ENCODE results near the gene GRIK4.

The GRIK4 gene

GRCh38 chr11:120517390-120517761 is 5.8 kb downstream of the GRIK4 start:
- Histone ChIP-seq H3K27me3 (ENCODE audit: control insufficient read depth in 2 of 2, insufficient read depth in 2 of 2, low read length in 2 of 2) (peaks cover 48 to 66% of the 10 kb centered on the region in 2 donors), H3K36me3 (ENCODE audit: control insufficient read depth in 2 of 2, insufficient read depth in 2 of 2, low read length in 2 of 2) (no peaks in the 10 kb centered on the region), H3K4me3 (ENCODE audit: low read length in 2 of 2) (no peak overlapping the region), H3K9ac (ENCODE audit: low read depth in 1 of 2, low read length in 2 of 2) (no peak overlapping the region), H3K9me3 (ENCODE audit: control insufficient read depth in 2 of 2, low read length in 2 of 2) (no peaks in the 10 kb centered on the region), H3K27ac (ENCODE audit: low read depth in 2 of 2, low read length in 2 of 2) (no peak overlapping the region), H3K4me1 (ENCODE audit: control insufficient read depth in 2 of 2, insufficient read depth in 2 of 2, low read length in 2 of 2) (no peaks in the 10 kb centered on the region)

- no peaks in the 10 kb centered on the region for H3K4me1 ChIP-seq (ENCODE audit: control insufficient read depth in 2 of 2, insufficient read depth in 2 of 2, low read length in 2 of 2)
- peaks cover 51 to 67% of the 10 kb centered on the region in 2 donors for H3K27me3 ChIP-seq (ENCODE audit: control insufficient read depth in 2 of 2, insufficient read depth in 2 of 2, low read length in 2 of 2)
- no peak overlapping the region for H3K27ac ChIP-seq (ENCODE audit: low read depth in 2 of 2, low read length in 2 of 2)
Observed at GRCh38 chr11:120517801-120518291, 6.3 kb downstream of the GRIK4 start.

GRCh38 chr11:120518356-120518755 is 6.8 kb downstream of the GRIK4 start:
- H3K27me3 ChIP-seq (ENCODE audit: control insufficient read depth in 2 of 2, insufficient read depth in 2 of 2, low read length in 2 of 2): peaks cover 53 to 67% of the 10 kb centered on the region in 2 donors
- no peak overlapping the region for H3K9ac ChIP-seq (ENCODE audit: low read depth in 1 of 2, low read length in 2 of 2)
- no peaks in the 10 kb centered on the region for H3K36me3 ChIP-seq (ENCODE audit: control insufficient read depth in 2 of 2, insufficient read depth in 2 of 2, low read length in 2 of 2)
- H3K27ac ChIP-seq (ENCODE audit: low read depth in 2 of 2, low read length in 2 of 2): no peak overlapping the region
- H3K4me3 ChIP-seq (ENCODE audit: low read length in 2 of 2): no peak overlapping the region
- no peaks in the 10 kb centered on the region for H3K4me1 ChIP-seq (ENCODE audit: control insufficient read depth in 2 of 2, insufficient read depth in 2 of 2, low read length in 2 of 2)
- no peaks in the 10 kb centered on the region for H3K9me3 ChIP-seq (ENCODE audit: control insufficient read depth in 2 of 2, low read length in 2 of 2)

More at GRCh38 chr11:120517801-120518291, 6.3 kb downstream of the GRIK4 start:
- no peak overlapping the region for H3K4me3 ChIP-seq (ENCODE audit: low read length in 2 of 2)
- no peaks in the 10 kb centered on the region for H3K36me3 ChIP-seq (ENCODE audit: control insufficient read depth in 2 of 2, insufficient read depth in 2 of 2, low read length in 2 of 2)
- no peak overlapping the region for H3K9ac ChIP-seq (ENCODE audit: low read depth in 1 of 2, low read length in 2 of 2)
- H3K9me3 ChIP-seq (ENCODE audit: control insufficient read depth in 2 of 2, low read length in 2 of 2): no peaks in the 10 kb centered on the region

GRCh38 chr11:120519474-120519873 is 7.9 kb downstream of the GRIK4 start:
- Histone ChIP-seq H3K4me1 (ENCODE audit: control insufficient read depth in 2 of 2, insufficient read depth in 2 of 2, low read length in 2 of 2) (no peaks in the 10 kb centered on the region), H3K27me3 (ENCODE audit: control insufficient read depth in 2 of 2, insufficient read depth in 2 of 2, low read length in 2 of 2) (peaks cover 51 to 66% of the 10 kb centered on the region in 2 donors)

GRCh38 chr11:120520091-120520822 is 8.7 kb downstream of the GRIK4 start:
- no peak overlapping the region for H3K27ac ChIP-seq (ENCODE audit: low read depth in 2 of 2, low read length in 2 of 2)
- no peaks in the 10 kb centered on the region for H3K4me1 ChIP-seq (ENCODE audit: control insufficient read depth in 2 of 2, insufficient read depth in 2 of 2, low read length in 2 of 2)
- no peak overlapping the region for H3K9ac ChIP-seq (ENCODE audit: low read depth in 1 of 2, low read length in 2 of 2)
- no peaks in the 10 kb centered on the region for H3K9me3 ChIP-seq (ENCODE audit: control insufficient read depth in 2 of 2, low read length in 2 of 2)
- no peak overlapping the region for H3K4me3 ChIP-seq (ENCODE audit: low read length in 2 of 2)
- H3K36me3 ChIP-seq (ENCODE audit: control insufficient read depth in 2 of 2, insufficient read depth in 2 of 2, low read length in 2 of 2): no peaks in the 10 kb centered on the region
- peaks cover 57 to 64% of the 10 kb centered on the region in 2 donors for H3K27me3 ChIP-seq (ENCODE audit: control insufficient read depth in 2 of 2, insufficient read depth in 2 of 2, low read length in 2 of 2)

More at GRCh38 chr11:120519474-120519873, 7.9 kb downstream of the GRIK4 start:
- Histone ChIP-seq H3K9ac (ENCODE audit: low read depth in 1 of 2, low read length in 2 of 2) (no peak overlapping the region), H3K9me3 (ENCODE audit: control insufficient read depth in 2 of 2, low read length in 2 of 2) (no peaks in the 10 kb centered on the region), H3K36me3 (ENCODE audit: control insufficient read depth in 2 of 2, insufficient read depth in 2 of 2, low read length in 2 of 2) (no peaks in the 10 kb centered on the region), H3K4me3 (ENCODE audit: low read length in 2 of 2) (no peak overlapping the region), H3K27ac (ENCODE audit: low read depth in 2 of 2, low read length in 2 of 2) (no peak overlapping the region)

- peaks cover 2 to 4% of the 10 kb centered on the region in 2 donors for H3K4me1 ChIP-seq (ENCODE audit: control insufficient read depth in 2 of 2, insufficient read depth in 2 of 2, low read length in 2 of 2)
- H3K36me3 ChIP-seq (ENCODE audit: control insufficient read depth in 2 of 2, insufficient read depth in 2 of 2, low read length in 2 of 2): no peaks in the 10 kb centered on the region
- no peaks in the 10 kb centered on the region for H3K9me3 ChIP-seq (ENCODE audit: control insufficient read depth in 2 of 2, low read length in 2 of 2)
- no peak overlapping the region for H3K27ac ChIP-seq (ENCODE audit: low read depth in 2 of 2, low read length in 2 of 2)
- H3K9ac ChIP-seq (ENCODE audit: low read depth in 1 of 2, low read length in 2 of 2): no peak overlapping the region
- peaks cover 50 to 58% of the 10 kb centered on the region in 2 donors for H3K27me3 ChIP-seq (ENCODE audit: control insufficient read depth in 2 of 2, insufficient read depth in 2 of 2, low read length in 2 of 2)
- no peak overlapping the region for H3K4me3 ChIP-seq (ENCODE audit: low read length in 2 of 2)
Observed at GRCh38 chr11:120521176-120521575, 9.6 kb downstream of the GRIK4 start.

GRCh38 chr11:120522021-120522420 is 10.5 kb downstream of the GRIK4 start:
- Histone ChIP-seq H3K27ac (ENCODE audit: low read depth in 2 of 2, low read length in 2 of 2) (no peak overlapping the region), H3K36me3 (ENCODE audit: control insufficient read depth in 2 of 2, insufficient read depth in 2 of 2, low read length in 2 of 2) (no peaks in the 10 kb centered on the region), H3K27me3 (ENCODE audit: control insufficient read depth in 2 of 2, insufficient read depth in 2 of 2, low read length in 2 of 2) (peaks cover 49 to 52% of the 10 kb centered on the region in 2 donors), H3K9ac (ENCODE audit: low read depth in 1 of 2, low read length in 2 of 2) (no peak overlapping the region), H3K9me3 (ENCODE audit: control insufficient read depth in 2 of 2, low read length in 2 of 2) (no peaks in the 10 kb centered on the region), H3K4me3 (ENCODE audit: low read length in 2 of 2) (no peak overlapping the region), H3K4me1 (ENCODE audit: control insufficient read depth in 2 of 2, insufficient read depth in 2 of 2, low read length in 2 of 2) (peaks cover 2 to 4% of the 10 kb centered on the region in 2 donors)

GRCh38 chr11:120522736-120523135 is 11.2 kb downstream of the GRIK4 start:
- H3K27ac ChIP-seq (ENCODE audit: low read depth in 2 of 2, low read length in 2 of 2): no peak overlapping the region
- no peaks in the 10 kb centered on the region for H3K36me3 ChIP-seq (ENCODE audit: control insufficient read depth in 2 of 2, insufficient read depth in 2 of 2, low read length in 2 of 2)
- peaks cover 2 to 6% of the 10 kb centered on the region in 2 donors for H3K4me1 ChIP-seq (ENCODE audit: control insufficient read depth in 2 of 2, insufficient read depth in 2 of 2, low read length in 2 of 2)
- H3K9ac ChIP-seq (ENCODE audit: low read depth in 1 of 2, low read length in 2 of 2): no peak overlapping the region
- peaks cover 50 to 52% of the 10 kb centered on the region in 2 donors for H3K27me3 ChIP-seq (ENCODE audit: control insufficient read depth in 2 of 2, insufficient read depth in 2 of 2, low read length in 2 of 2)
- no peaks in the 10 kb centered on the region for H3K9me3 ChIP-seq (ENCODE audit: control insufficient read depth in 2 of 2, low read length in 2 of 2)
- H3K4me3 ChIP-seq (ENCODE audit: low read length in 2 of 2): no peak overlapping the region

GRCh38 chr11:120523196-120523595 is 11.6 kb downstream of the GRIK4 start:
- no peak overlapping the region for H3K27ac ChIP-seq (ENCODE audit: low read depth in 2 of 2, low read length in 2 of 2)
- no peaks in the 10 kb centered on the region for H3K36me3 ChIP-seq (ENCODE audit: control insufficient read depth in 2 of 2, insufficient read depth in 2 of 2, low read length in 2 of 2)
- H3K9ac ChIP-seq (ENCODE audit: low read depth in 1 of 2, low read length in 2 of 2): no peak overlapping the region
- H3K4me1 ChIP-seq (ENCODE audit: control insufficient read depth in 2 of 2, insufficient read depth in 2 of 2, low read length in 2 of 2): peaks cover 2 to 6% of the 10 kb centered on the region in 2 donors
- H3K9me3 ChIP-seq (ENCODE audit: control insufficient read depth in 2 of 2, low read length in 2 of 2): no peaks in the 10 kb centered on the region
- peaks cover 47 to 53% of the 10 kb centered on the region in 2 donors for H3K27me3 ChIP-seq (ENCODE audit: control insufficient read depth in 2 of 2, insufficient read depth in 2 of 2, low read length in 2 of 2)
- no peak overlapping the region for H3K4me3 ChIP-seq (ENCODE audit: low read length in 2 of 2)

GRCh38 chr11:120524536-120525085 is 13.1 kb downstream of the GRIK4 start:
- Histone ChIP-seq H3K9me3 (ENCODE audit: control insufficient read depth in 2 of 2, low read length in 2 of 2) (no peaks in the 10 kb centered on the region), H3K27ac (ENCODE audit: low read depth in 2 of 2, low read length in 2 of 2) (no peak overlapping the region), H3K4me1 (ENCODE audit: control insufficient read depth in 2 of 2, insufficient read depth in 2 of 2, low read length in 2 of 2) (peaks cover 2 to 6% of the 10 kb centered on the region in 2 donors), H3K36me3 (ENCODE audit: control insufficient read depth in 2 of 2, insufficient read depth in 2 of 2, low read length in 2 of 2) (no peaks in the 10 kb centered on the region), H3K4me3 (ENCODE audit: low read length in 2 of 2) (no peak overlapping the region), H3K9ac (ENCODE audit: low read depth in 1 of 2, low read length in 2 of 2) (no peak overlapping the region), H3K27me3 (ENCODE audit: control insufficient read depth in 2 of 2, insufficient read depth in 2 of 2, low read length in 2 of 2) (peaks cover 44 to 47% of the 10 kb centered on the region in 2 donors)

Measured in mucosa of rectum (tissue), 2 donors.